ENCODE data around the gene CD93.

GRCh38 chr20:23082846-23083552 is 3.1 kb downstream of the CD93 start:
- no peak for TF ChIP-seq CTCF (conservative IDR thresholded peaks at IDR 0.05; ENCODE audit: low read depth, low read length)
- no peak for TF ChIP-seq EZH2phosphoT487 (IDR thresholded peaks at IDR 0.05; ENCODE audit: borderline replicate concordance, low read length)
- no peak for TF ChIP-seq EZH2 (IDR thresholded peaks at IDR 0.05; ENCODE audit: low read length, unreplicated experiment)
